Activated CD4-positive, alpha-beta memory T cell treated with anti-CD3 and anti-CD28 coated beads for 36 hours (primary cell): Measurements from ENCODE around the gene TNIK. TPM values are rescaled to one million over a fixed set of nuclear protein-coding genes. Genes with fewer than 3 reads are reported as not detected.
"Not testable (repeated sequence)": the region's sequence is repeated elsewhere in the genome, so short reads cannot be mapped to it uniquely, and the experiment has no call there.

Experiments
- CTCF ChIA-PET: fragments of 350-600 bp; sonication (Branson Sonifier 250); formaldehyde crosslinking; loops from one replicate; lab custom pipeline; 2021; ENCODE audit warnings: antibody characterized with exemption, inconsistent platforms; lab: Charles Lee
- POLR2A ChIA-PET: fragments of 350-600 bp; sonication (Branson Sonifier 250); formaldehyde crosslinking; loops from one replicate; lab custom pipeline; 2021; ENCODE audit warnings: antibody characterized with exemption; lab: Charles Lee
- DNase-seq: peaks from one replicate; pipeline ENCODE4 v3.0.0-alpha.2; 2020
- H3K27ac Mint-ChIP-seq: one replicate; pipeline ENCODE4 v1.8.0; 2021; ENCODE audit warnings: mixed read lengths
- H3K27me3 Mint-ChIP-seq: one replicate; pipeline ENCODE4 v1.8.0; 2021; ENCODE audit warnings: mixed read lengths
- H3K36me3 Mint-ChIP-seq: one replicate; pipeline ENCODE4 v1.8.0; 2021; ENCODE audit warnings: mixed read lengths
- H3K4me1 Mint-ChIP-seq: one replicate; pipeline ENCODE4 v1.8.0; 2021; ENCODE audit warnings: low read depth, mixed read lengths
- H3K4me3 Mint-ChIP-seq: one replicate; pipeline ENCODE4 v1.8.0; 2021; ENCODE audit warnings: mild to moderate bottlenecking, mixed read lengths
- H3K9me3 Mint-ChIP-seq: one replicate; pipeline ENCODE4 v1.8.0; 2021; ENCODE audit warnings: mixed read lengths
- intact Hi-C: fragments of 100-400 bp; cut with micrococcal nuclease; formaldehyde crosslinking; loops from one replicate; pipeline ENCODE4 v1.15.1; 2023
- total RNA-seq, 2 experiments: library from RNA; stranded (reverse); gene quantifications; one replicate each; pipeline ENCODE4 v1.2.3, GENCODE V29; 2021

The TNIK gene
- total RNA-seq, 2 experiments from 2014 or later: 22.4 to 27.1 TPM

DNA sequence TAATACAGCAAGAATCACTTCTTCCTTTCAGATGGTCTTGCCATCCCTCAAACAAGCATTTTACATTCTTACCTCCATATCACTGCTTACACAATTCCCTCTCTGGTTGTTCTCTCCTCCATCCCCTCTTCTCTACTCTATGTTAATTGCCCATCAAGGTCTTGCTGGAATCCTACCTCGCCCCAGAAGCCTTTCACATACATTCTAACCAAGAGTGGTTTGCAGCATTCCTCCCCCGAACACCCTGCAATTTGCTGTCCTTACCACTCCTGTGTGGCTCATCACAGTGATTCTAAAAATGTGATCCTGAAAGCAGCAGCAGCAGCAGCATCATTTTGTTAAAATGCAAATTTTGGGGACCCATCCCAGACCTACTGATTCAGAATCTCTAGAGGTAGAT lies 30.6 kb downstream of the TNIK start:
- Mint-ChIP-seq H3K4me1 (peaks cover 6% of the 10 kb centered on the region), H3K27ac (no peak overlapping the region), H3K9me3 (no peaks in the 10 kb centered on the region), H3K4me3 (no peak overlapping the region), H3K36me3 (peaks cover 4% of the 10 kb centered on the region), H3K27me3 (no peaks in the 10 kb centered on the region)
- intact Hi-C loops: no loop called here
- CTCF ChIA-PET: no interaction called here
- POLR2A ChIA-PET: no interaction called here
- no peak for DNase-seq

GRCh38 chr3:171428892-171429291 lies 31.3 kb downstream of the TNIK start:
- Mint-ChIP-seq H3K4me1 (peaks cover 6% of the 10 kb centered on the region), H3K4me3 (no peak overlapping the region), H3K36me3 (peaks cover 7% of the 10 kb centered on the region), H3K9me3 (peaks cover 3% of the 10 kb centered on the region), H3K27ac (no peak overlapping the region), H3K27me3 (no peaks in the 10 kb centered on the region)
- CTCF ChIA-PET: interaction anchor here (0.6 kb wide), 1 partner anchor 264 kb away, joined by 3 read pairs; no protein-coding TSS in a partner anchor
- POLR2A ChIA-PET: interaction anchor here (1.1 kb wide), 1 partner anchor 15 kb away, joined by 3 read pairs; no protein-coding TSS in a partner anchor
- DNase-seq: no peak
- intact Hi-C loops: no loop called here

- Mint-ChIP-seq H3K4me3 (no peak overlapping the region), H3K27me3 (no peaks in the 10 kb centered on the region), H3K9me3 (peaks cover 4% of the 10 kb centered on the region), H3K36me3 (peaks cover 7% of the 10 kb centered on the region), H3K4me1 (peaks cover 5% of the 10 kb centered on the region), H3K27ac (no peak overlapping the region)
- POLR2A ChIA-PET: interaction anchor here (1.1 kb wide), 1 partner anchor 14 kb away, joined by 3 read pairs; no protein-coding TSS in a partner anchor
- DNase-seq: no peak
- CTCF ChIA-PET: interaction anchor here (0.6 kb wide), 1 partner anchor 263 kb away, joined by 3 read pairs; no protein-coding TSS in a partner anchor
- intact Hi-C loops: no loop called here
Measured at GRCh38 chr3:171428321-171428787, 31.9 kb downstream of the TNIK start.

GRCh38 chr3:171427771-171428320 lies 32.4 kb downstream of the TNIK start:
- Mint-ChIP-seq H3K4me3 (no peak overlapping the region), H3K36me3 (peaks cover 7% of the 10 kb centered on the region), H3K27me3 (no peaks in the 10 kb centered on the region), H3K9me3 (peaks cover 5% of the 10 kb centered on the region), H3K4me1 (peaks cover 5% of the 10 kb centered on the region), H3K27ac (no peak overlapping the region)
- CTCF ChIA-PET: no interaction called here
- intact Hi-C loops: no loop called here
- no peak for DNase-seq
- POLR2A ChIA-PET: no interaction called here

- H3K27ac Mint-ChIP-seq, H3K27me3 Mint-ChIP-seq, DNase-seq, intact Hi-C loops, H3K9me3 Mint-ChIP-seq, H3K4me3 Mint-ChIP-seq, POLR2A ChIA-PET, CTCF ChIA-PET, H3K36me3 Mint-ChIP-seq: not testable (repeated sequence)
- H3K4me1 Mint-ChIP-seq: peaks cover 10% of the 10 kb centered on the region
Measured at GRCh38 chr3:171424063-171424462, 36.1 kb downstream of the TNIK start.

- Mint-ChIP-seq H3K4me1 (peaks cover 17% of the 10 kb centered on the region), H3K36me3 (peaks cover 10% of the 10 kb centered on the region)
- intact Hi-C loops, DNase-seq, H3K9me3 Mint-ChIP-seq, POLR2A ChIA-PET, H3K4me3 Mint-ChIP-seq, H3K27me3 Mint-ChIP-seq, H3K27ac Mint-ChIP-seq: not testable (repeated sequence)
- CTCF ChIA-PET: interaction anchor here (1.1 kb wide), 1 partner anchor 260 kb away, joined by 3 read pairs; no protein-coding TSS in a partner anchor
Measured at GRCh38 chr3:171422855-171423254, 37.4 kb downstream of the TNIK start.

DNA sequence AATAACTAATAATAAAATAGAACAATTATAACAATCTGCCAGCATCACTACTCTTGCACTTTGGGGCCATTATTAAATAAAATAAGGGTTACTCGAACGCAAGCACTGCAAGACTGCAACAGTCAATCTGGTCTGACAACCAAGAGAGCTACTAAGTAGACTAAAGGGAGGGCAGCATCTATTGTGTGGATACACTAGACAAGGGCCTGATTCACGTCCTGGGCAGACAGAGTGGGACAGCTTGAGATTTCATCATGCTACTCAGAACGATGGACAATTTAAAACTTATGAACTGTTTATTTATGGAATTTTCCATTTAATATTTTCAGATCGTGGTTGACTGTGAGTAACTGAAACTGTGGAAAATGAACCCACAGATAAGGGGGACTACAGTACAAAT lies 39.5 kb downstream of the TNIK start:
- CTCF ChIA-PET: no interaction called here
- POLR2A ChIA-PET: no interaction called here
- intact Hi-C loops: no loop called here
- Mint-ChIP-seq H3K27me3 (no peaks in the 10 kb centered on the region), H3K4me3 (no peak overlapping the region), H3K4me1 (peaks cover 32% of the 10 kb centered on the region), H3K27ac (no peak overlapping the region), H3K36me3 (peaks cover 6% of the 10 kb centered on the region), H3K9me3 (peaks cover 5% of the 10 kb centered on the region)
- no peak for DNase-seq

GRCh38 chr3:171419457-171419856 lies 40.7 kb downstream of the TNIK start:
- Mint-ChIP-seq H3K4me1 (peaks cover 40% of the 10 kb centered on the region), H3K9me3 (peaks cover 5% of the 10 kb centered on the region), H3K4me3 (no peak overlapping the region), H3K27ac (no peak overlapping the region), H3K36me3 (peaks cover 6% of the 10 kb centered on the region), H3K27me3 (no peaks in the 10 kb centered on the region)
- ChIA-PET CTCF (no interaction called here), POLR2A (no interaction called here)
- intact Hi-C loops: no loop called here
- no peak for DNase-seq

DNA sequence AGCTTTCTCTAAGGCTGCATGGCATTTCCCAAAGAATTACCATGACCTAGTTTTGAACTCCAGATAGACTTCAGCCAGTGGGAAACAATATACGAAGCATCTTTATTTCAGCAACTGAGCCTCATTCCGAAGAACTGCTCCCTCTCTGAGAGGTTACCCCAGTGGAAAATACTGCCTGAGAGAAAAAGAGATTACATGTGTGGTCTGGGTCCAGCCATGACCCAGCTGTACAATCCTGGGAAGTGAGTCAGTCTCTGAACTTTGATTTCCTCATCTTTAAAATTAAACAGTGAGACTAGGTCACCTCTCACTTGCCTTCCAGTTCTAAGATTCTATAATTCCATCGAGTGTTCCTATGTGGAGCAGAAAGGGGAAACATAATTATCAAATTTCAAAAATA lies 42.4 kb downstream of the TNIK start:
- CTCF ChIA-PET: no interaction called here

GRCh38 chr3:171417137-171417536 lies 43.1 kb downstream of the TNIK start:
- DNase-seq: no peak
- ChIA-PET POLR2A (no interaction called here), CTCF (no interaction called here)
- Mint-ChIP-seq H3K4me1 (peaks cover 59% of the 10 kb centered on the region), H3K4me3 (no peak overlapping the region), H3K9me3 (no peaks in the 10 kb centered on the region), H3K27ac (no peak overlapping the region), H3K36me3 (peaks cover 3% of the 10 kb centered on the region), H3K27me3 (no peaks in the 10 kb centered on the region)
- intact Hi-C loops: no loop called here

More for the DNA sequence above, 42.4 kb downstream of the TNIK start:
- peaks cover 3% of the 10 kb centered on the region for H3K36me3 Mint-ChIP-seq
- no peak for DNase-seq
- no peak overlapping the region for H3K27ac Mint-ChIP-seq
- POLR2A ChIA-PET: no interaction called here
- H3K27me3 Mint-ChIP-seq: no peaks in the 10 kb centered on the region
- no peak overlapping the region for H3K4me3 Mint-ChIP-seq
- peaks cover 53% of the 10 kb centered on the region for H3K4me1 Mint-ChIP-seq
- no peaks in the 10 kb centered on the region for H3K9me3 Mint-ChIP-seq
- intact Hi-C loops: no loop called here

DNA sequence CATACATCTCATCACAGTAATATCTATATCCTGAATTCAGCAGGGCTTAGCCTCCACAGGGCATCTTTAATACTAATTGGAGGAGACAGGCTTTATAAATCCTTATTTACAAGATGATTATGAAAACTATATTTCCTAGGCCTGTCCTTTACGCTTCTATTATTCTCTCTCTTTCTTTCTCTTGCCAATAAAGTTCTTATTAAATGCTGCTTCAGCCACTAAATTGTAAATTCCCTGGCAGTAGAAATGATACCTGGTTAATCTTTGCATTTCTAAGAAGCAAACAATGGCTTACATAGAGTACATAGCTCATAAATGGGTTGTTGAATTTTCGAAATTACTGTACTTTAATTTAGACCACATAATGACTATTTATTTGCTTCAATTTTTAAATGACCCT lies 43.5 kb downstream of the TNIK start:
- ChIA-PET POLR2A (no interaction called here), CTCF (no interaction called here)
- DNase-seq: no peak
- Mint-ChIP-seq H3K27ac (no peak overlapping the region), H3K36me3 (peaks cover 3% of the 10 kb centered on the region), H3K4me1 (peaks cover 64% of the 10 kb centered on the region), H3K9me3 (no peaks in the 10 kb centered on the region), H3K4me3 (no peak overlapping the region), H3K27me3 (no peaks in the 10 kb centered on the region)
- intact Hi-C loops: no loop called here

GRCh38 chr3:171416061-171416460 lies 44.1 kb downstream of the TNIK start:
- H3K4me3 Mint-ChIP-seq: no peak overlapping the region
- H3K27ac Mint-ChIP-seq: no peak overlapping the region
- DNase-seq: no peak
- no peaks in the 10 kb centered on the region for H3K9me3 Mint-ChIP-seq
- intact Hi-C loops: no loop called here
- CTCF ChIA-PET: no interaction called here
- peaks cover 3% of the 10 kb centered on the region for H3K36me3 Mint-ChIP-seq
- H3K4me1 Mint-ChIP-seq: peaks cover 62% of the 10 kb centered on the region
- POLR2A ChIA-PET: no interaction called here
- H3K27me3 Mint-ChIP-seq: no peaks in the 10 kb centered on the region

- POLR2A ChIA-PET: no interaction called here
- Mint-ChIP-seq H3K27ac (no peak overlapping the region), H3K9me3 (no peaks in the 10 kb centered on the region), H3K4me3 (no peak overlapping the region), H3K36me3 (peaks cover 3% of the 10 kb centered on the region), H3K4me1 (peaks cover 59% of the 10 kb centered on the region), H3K27me3 (no peaks in the 10 kb centered on the region)
- intact Hi-C loops: no loop called here
- CTCF ChIA-PET: no interaction called here
- DNase-seq: no peak
Measured at GRCh38 chr3:171415070-171415469, 45.1 kb downstream of the TNIK start.
